ENCODE measurements around the gene CELSR3.

The CELSR3 gene

GRCh38 chr3:48685603-48686511 lies 23.2 kb upstream of the CELSR3 start, which contains the start of gene NCKIPSD:
TSS of gene NCKIPSD (minus strand) at chr3:48685915. CDS start at chr3:48685807, 108 bp downstream.
- DNase-seq, result peak; percentile 89 to 90

DNA sequence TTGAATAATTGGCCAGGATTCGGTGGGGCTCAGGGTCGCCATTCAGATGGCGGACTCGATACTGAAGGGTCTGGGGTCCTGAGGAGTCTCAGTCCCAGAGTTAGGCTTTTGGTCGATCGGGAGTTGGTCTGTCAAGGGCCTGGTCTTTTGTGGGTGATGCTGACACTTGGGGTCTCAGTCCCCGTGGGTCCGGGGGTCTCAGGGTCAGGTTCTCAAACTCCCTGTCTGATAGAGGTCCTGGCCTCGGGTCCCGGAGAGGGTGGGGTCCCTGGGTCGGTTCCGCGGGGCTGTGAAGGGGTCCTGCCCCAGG lies 22.6 kb upstream of the CELSR3 start:
- DNase-seq, result no peak

DNA sequence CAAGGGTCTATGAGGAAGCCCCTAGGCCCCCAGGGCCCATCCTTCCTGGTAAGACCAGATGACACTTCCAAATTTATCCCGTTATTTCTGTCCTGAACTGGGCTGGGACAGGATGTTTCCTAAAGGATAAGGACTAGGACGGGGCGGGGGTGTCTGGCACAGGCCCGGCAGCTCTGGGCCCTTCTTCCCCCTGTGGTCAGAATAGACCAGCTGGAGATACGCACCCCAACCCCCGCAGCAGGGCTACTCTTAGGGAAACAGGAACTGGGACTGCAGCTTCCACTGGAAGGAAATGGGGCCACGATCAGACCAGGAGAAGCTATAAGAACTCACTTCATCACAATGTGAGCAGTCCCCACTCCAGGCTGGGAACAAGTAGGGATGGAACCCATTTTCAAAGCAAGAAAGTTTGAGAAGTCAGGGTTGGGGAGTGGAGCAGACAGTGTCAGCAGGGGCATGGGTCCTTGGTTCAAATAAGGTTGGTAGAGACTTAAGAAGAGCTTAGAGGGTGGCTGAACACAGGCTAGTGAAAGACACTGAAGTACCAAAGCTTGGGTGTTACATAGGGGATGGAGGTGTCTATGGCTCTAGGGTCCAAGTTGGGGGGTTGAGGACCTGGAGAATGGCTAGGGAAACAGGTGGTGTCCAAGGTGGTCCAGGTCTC lies 21.9 kb upstream of the CELSR3 start:
- DNase-seq, result no peak

GRCh38 chr3:48684054-48684349 lies 21.3 kb upstream of the CELSR3 start:
- no peak for DNase-seq

GRCh38 chr3:48682786-48683185 lies 20.1 kb upstream of the CELSR3 start:
- DNase-seq, result no peak

DNA sequence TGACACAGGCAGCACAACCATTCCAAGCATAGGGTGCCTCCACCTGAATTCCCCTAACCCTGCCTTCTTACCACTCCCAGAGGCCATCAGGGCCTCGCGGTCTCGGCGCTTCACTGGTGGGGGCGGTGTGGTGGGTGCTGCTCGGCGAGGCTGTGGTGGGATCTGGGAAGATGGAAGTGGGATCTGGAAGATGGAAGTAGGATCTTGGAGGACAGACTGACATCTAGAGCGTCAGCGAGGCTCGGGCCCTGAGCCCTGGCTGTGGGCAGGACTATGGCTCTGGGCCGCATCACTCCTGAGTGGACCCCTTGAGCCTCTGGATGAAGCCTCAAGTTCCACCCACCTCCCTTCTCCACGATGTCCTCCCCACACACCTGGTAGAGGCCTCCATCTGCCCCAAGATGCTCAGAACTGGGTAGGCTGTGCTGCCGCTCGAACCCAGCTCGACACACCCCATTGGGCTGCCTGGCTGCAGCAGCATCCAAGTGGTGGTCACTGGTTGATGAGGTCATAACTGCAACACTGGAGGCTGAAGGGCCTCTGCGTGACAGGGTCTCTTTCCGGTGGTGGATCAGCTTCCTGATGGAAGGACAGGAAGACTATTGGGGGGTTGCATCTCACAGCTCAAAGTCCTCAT lies 19.4 kb upstream of the CELSR3 start:
- DNase-seq, result no peak

DNA sequence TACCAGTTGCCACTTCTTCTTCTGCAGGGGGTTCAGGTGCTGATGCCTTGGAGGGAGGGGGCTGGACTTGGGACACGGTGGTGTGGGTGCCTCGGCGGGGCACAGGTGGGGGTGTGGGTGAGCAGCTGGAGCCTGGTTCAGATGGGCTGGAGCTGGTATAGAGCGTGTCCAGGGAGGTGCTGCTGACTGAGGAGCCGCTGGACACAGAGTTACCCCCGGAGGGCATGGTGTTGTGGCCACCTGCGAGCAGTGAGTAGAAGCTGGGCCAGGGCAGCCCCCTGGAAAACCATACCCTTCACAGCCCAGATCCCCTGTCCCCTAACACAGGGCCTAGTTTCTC lies 18.8 kb upstream of the CELSR3 start:
- DNase-seq, result no peak

GRCh38 chr3:48680811-48681540 lies 18.3 kb upstream of the CELSR3 start:
- no peak for DNase-seq

DNA sequence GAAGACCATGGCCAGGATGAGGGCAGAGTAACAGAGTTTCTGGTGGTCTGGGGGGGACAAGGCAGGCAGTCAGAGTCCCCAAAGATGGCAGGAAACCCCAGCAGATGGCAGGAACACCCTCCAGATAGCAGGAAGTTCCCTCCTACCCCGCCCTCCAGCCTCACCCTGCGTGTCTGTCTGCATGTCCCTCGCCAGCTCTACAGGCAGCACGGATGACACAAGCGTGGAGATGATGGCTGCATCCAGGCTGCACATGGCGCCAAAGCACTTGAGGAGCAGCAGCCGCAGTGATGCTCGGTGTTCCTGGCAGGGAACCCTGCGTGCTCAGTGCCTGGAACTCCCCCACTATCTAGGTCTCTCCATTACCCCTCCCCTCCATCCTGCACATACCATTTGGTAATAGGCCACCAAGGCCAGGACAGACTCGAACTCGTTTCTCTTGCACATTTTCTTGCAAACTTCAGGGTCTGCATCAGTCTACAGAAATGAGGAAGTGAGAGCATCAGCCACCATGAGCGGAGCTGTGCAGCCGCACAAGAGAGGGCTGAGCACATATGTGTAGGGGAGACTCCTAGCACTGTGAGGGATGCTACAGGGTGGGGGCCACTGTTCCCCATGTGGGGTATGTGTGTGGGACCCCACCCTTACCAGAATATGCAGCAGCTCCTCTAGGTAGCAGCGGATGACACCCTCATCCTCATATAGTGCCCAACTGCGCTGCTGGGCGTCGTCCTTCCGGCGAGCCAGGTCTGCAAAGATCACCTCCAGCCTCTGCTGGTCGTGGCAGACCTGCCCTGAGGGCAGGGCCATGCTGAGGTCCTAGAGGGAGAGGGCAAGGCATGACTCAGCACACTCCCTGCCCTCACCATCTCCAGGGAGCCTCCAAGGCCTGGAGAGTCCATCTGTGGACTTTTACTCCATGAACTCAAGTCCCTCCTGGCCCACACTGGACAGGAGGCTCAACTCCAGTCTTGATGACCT lies 17.0 kb upstream of the CELSR3 start:
- no peak for DNase-seq

DNA sequence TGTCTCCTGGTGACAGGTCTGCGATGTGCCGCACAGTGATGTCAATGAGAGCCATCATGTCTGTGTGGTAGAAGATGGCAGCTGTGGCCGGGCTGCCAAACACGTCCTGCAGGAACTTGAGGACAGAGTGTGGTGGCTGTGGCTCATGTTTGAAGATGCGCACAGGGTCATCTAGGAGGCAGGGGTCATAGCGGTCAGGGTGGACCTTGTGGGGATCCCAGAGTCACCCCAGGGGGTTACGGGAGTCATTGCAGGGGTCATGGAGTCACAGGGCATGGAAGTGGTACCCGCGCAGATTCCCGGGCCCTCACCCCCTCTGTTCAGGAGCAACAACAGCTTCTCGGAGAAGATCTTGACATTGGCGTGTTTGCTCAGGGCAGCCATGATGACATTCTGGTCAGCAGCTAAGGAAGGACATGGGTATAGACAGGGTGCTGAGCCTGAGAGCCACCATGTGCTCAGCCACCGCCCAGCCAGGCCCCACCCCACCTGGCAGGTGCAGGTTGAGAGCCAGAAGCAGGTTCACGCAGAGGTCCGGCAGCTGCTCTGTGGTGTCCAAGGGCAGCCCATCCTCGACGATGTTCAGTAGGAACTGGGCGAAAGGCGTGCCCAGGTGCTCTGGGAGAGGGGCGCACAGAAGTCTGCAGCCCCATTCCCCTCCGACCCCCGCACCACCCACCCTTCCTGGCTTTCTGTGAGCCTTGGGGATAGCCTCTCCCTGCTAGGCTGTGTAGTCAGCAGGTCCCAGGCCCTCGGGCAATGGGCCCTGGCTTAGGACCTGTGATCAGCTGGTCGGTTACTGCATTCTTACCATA lies 16.1 kb upstream of the CELSR3 start:
- DNase-seq, result no peak

DNA sequence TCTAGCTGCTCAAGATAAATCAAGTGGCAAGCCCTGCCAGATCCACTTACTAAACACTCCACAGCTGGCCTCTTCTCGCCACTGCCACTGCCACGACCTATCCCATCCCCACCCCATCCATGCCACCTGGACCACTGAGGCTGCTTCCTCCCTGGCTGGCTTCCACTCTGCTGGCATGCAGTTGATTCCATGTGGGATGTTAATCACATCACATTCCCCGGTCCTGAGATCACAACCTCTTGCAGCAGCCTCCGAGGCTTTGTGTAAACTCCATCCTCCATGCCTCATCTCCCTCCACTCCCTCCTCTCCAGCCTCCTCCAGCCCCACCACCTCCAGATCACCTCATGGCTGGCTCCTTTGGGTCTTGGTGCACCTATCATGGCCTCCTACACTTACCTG lies 15.4 kb upstream of the CELSR3 start:
- DNase-seq, result no peak

DNA sequence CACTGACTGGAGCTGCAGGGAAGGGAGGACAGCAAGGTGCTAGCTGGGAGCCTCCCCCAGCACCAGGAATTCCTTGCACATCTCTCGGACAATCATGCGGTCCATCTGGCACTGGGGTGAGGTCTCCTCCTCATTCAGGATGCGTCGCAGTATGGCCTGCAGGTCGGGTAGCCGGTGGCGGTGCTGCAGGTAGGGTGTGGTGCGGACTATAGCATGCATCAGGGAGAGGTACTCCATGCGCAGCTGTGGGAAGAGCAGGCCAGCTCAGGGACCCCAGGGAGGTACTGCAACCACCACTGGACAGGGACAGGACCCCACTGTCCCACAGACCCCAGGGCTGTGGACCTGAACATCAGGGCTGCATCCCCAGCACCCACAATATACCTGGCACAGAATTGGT lies 11.8 kb upstream of the CELSR3 start:
- no peak for DNase-seq

DNA sequence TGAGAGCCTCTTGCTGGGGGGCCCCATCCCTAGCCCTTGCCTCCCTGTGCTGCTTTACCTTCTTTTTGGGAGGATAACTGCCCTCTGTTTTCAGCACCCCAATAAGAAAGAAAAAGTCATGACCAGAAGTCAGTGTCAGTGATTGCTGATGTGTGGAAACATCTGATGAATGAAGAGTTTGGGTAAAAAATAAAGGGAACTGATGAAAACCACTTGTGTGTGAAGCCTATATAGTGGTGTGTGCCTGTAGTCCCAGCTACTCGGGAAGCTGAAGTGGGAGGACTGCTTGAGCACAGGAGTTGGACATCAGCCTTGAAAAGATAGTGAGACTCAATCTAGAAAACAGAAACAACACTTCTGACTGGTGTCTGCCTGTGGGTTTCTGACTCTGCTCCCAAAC lies 9.8 kb upstream of the CELSR3 start:
- no peak for DNase-seq

DNA sequence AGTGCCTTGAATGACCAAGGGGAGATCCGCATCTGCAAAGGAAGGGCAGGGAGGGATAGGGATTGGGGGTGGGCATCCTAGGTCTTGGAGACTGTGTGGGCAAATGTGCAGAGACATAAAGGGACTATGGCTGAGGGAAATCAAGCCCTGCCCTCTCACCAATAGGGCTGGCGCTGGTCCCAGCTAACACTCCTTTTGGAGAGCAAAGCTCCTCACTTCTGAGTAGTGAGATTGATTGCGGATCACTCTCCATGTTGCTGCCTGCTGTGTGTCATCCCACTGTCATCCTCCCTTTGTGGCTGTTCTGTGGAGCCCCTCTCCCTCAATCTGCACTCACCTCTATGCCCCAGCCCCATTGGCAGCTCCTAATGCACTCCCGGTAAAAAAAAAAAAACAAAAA lies 2.2 kb upstream of the CELSR3 start:
- DNase-seq, result no peak

- DNase-seq, result no peak
Observed at GRCh38 chr3:48664313-48664644, 1.6 kb upstream of the CELSR3 start.

- DNase-seq, result peak; percentile 78 to 83
Observed at GRCh38 chr3:48663489-48664312, 1.0 kb upstream of the CELSR3 start.

DNA sequence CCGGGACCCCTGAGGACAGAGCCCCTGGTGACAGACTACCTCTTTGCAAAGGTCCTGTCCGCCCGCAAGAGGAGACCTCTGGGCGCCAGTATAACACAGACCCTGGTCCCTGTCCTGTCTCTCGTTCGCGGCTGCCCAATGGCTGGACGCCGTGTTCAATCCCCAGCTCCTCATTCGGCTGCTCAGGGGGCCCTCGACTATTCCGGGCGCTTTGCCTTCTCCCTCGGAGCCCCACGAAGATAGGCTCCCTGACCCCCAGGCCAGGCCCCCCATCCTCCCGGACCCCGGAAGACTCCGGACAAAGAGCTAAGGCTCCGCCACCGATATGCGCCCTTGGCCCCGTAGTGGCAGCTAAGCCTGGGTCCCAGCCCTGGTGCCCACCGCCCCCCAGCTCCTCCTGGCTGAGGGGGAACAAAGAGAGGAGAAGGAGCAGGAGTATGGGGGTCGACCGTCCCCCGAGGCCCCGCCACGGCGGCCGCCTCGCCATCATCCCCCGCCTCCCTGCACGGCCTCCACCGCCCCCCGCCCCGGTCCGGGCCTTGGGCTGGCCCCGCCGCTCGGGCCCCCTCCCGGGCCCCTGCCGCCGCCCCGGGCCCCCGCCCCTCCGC lies 437 bp downstream of the CELSR3 start:
- no peak for DNase-seq

GRCh38 chr3:48661501-48662144 lies 1.1 kb downstream of the CELSR3 start:
- DNase-seq, result peak; percentile 66 to 72

- DNase-seq, result no peak
Observed at GRCh38 chr3:48660800-48661400, 1.8 kb downstream of the CELSR3 start.
